GM12872 (cell line): ENCODE measurements around the gene MCTP1.

Experiments used
- TF ChIP-seq, protein P1 (sequence below): IDR thresholded peaks from 3 replicates; pipeline ENCODE4 v1.5.1; 2011; ENCODE audit warnings: low read depth, mild to moderate bottlenecking, low read length, moderate library complexity; ENCODE audit not compliant: insufficient read depth

Gene MCTP1

DNA sequence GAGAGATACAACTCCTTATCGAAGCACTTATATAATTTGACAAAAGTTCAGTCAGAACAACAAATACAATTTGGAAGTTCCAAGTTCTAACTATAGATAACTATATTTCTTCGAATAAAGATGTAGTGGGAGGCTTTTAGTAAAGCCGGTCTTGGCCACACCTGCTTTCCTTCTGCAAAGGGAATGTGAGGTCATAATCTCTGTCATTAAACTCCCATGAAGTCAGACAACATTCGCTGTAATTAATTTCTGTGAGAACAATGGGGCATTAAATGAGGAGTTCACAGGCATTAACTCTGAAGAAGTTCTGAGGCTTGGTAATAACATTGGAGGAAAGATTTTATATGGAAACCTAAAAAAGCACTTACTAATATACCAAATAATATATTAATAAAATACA lies 67.5 kb downstream of the MCTP1 start:
- TF ChIP-seq, protein P1, sequence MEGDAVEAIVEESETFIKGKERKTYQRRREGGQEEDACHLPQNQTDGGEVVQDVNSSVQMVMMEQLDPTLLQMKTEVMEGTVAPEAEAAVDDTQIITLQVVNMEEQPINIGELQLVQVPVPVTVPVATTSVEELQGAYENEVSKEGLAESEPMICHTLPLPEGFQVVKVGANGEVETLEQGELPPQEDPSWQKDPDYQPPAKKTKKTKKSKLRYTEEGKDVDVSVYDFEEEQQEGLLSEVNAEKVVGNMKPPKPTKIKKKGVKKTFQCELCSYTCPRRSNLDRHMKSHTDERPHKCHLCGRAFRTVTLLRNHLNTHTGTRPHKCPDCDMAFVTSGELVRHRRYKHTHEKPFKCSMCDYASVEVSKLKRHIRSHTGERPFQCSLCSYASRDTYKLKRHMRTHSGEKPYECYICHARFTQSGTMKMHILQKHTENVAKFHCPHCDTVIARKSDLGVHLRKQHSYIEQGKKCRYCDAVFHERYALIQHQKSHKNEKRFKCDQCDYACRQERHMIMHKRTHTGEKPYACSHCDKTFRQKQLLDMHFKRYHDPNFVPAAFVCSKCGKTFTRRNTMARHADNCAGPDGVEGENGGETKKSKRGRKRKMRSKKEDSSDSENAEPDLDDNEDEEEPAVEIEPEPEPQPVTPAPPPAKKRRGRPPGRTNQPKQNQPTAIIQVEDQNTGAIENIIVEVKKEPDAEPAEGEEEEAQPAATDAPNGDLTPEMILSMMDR, result no peak

DNA sequence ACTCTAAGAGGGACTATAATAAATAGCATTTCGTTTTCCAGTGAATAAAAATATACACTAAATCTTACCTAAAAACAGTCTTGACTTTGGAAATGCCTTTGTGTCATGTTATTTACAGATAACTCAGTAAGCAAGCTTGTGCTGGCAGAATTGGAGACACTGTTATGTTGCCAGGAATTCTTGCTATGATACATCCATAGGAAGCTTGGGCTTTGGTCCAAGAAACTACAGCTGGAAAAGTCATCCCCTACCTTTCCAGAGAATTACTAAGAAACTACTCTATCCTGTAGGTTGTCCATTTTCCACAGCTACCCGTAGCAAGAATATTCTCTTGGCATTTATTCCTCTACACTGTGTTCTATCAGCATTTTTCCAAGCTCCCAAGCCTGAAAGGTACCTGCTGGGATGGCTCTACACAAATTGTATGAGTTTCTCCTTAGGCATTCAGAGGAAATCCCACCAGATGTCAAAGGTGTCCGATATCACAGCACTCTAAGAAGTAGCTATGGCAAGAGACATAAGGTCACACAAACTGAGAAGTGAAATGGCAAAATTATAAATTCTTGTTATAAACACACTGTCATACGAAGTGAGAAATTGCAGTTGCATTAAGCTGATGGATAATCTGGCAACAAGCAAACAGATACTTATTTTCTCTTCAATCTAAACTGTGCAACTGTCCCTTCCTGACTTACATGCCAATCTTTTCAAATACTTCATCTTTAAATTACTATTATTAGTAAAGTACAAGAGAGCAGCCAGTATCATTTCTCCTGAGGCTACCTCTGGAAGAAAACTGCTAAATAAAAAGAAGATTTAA lies 68.5 kb downstream of the MCTP1 start:
- TF ChIP-seq, protein P1, result no peak

DNA sequence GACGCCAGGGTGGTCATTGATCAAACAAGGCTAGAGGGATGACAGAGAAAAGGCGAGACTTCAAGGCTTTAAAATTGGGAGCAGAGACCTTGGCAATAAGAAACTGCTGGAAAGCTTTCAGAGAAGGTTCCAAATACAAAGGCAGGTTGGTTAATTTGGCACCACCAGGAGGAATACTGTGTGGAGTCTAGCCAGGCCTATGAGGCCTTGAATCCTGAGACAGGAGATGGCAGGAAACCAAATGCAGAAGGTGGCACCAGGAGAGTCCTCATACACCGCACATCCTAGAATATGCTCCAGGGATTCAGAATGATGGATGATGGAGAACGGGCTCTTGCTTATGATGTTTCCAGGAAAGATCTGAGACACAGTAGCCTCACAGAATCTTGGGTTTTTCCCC lies 90.0 kb downstream of the MCTP1 start:
- TF ChIP-seq, protein P1, result no peak

DNA sequence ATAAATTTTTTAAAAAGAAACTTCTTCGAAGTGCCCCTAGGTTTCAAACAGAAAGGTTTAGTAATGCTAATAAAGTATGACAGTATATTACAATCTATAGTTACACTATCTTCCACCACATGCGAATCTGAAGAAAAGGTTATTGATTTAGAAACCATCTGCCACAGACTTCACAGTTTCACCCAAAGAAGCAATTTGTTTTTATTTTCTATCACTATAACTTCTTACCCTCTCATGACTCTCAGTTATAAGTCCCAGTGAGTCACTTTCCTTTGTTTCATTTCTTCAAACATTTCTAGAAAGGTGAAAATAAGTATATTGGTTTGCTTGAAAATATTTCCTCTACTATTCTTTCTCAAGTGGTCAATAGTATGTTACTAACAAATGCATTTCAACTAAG lies 93.6 kb downstream of the MCTP1 start:
- TF ChIP-seq, protein P1, result no peak

DNA sequence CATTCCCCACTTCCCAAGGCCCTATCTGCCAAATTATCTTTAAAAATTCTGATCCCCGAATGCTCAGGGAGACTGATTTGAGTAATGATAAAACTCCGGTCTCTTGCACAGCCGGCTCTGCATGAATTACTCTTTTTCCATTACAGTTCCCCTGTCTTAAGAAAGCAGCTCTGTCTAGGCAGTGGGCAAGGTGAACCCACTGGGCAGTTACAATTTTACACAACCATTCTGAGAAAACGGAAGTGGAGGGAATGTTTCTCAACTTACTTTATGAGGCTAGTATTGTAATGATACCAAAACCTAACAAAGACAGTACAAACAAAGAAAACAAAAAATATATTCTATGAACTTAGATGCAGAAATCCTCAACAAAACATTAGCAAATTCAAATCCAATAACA lies 100.0 kb downstream of the MCTP1 start:
- TF ChIP-seq, protein P1, result no peak

DNA sequence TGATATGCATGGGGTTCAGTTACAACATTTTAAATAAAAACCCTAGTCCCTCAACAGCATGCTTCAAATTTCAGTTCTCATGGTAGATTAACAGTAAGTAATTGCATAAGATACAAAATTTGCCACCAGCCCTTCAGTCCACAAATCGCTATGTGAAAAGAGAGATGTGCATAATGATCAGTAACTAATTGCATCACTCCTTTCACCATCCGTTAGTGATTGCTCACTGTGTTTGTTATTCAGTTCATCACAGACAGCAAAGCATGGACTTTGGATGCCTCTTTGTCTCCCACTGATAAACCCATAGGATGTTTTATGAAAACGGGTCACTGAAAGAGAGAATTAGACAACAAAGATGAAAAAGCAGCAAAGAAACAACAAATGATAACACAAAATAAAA lies 103.2 kb downstream of the MCTP1 start:
- TF ChIP-seq, protein P1, result no peak

DNA sequence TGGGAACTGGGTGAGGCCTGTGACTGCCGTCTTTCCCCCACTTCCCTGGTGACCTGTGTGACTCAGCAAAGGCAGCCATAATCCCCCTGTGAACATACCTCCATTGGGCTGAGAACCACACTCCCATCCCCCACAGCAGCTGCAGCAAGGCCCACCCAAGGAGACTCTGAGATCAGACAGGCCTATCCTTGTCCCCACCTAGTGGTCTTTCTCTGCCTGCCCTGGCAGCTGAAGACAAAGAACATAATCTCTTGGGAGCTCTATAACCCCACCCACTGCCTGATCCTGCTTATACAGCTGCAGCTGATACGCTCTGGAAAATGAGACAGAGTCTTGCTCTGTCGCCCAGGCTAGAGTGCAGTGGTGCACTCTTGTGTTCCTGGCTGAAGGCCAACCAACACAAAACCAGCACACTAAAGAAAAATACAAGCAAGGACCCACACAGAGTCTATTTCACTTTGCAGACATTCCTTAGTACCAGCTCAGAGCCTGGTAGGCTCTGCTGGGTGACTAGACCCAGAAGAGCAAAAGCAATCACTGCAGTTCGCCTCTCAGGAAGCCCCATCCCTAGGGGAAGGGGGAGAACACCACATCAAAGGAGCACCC lies 106.7 kb downstream of the MCTP1 start:
- TF ChIP-seq, protein P1, result peak; percentile 45; the same call in 2 of the 3 replicates
